Left cardiac atrium (tissue), 4 donors: ENCODE data around the gene ADAMTS16. TPM values are rescaled to one million over a fixed set of nuclear protein-coding genes. Genes with fewer than 3 reads are reported as not detected.

ENCODE experiments used
- ATAC-seq, 2 donors: fragments of 200-7000 bp; cut with Tn5 transposase; one replicate each; pipeline ENCODE4 v1.9.1; 2020; ENCODE audit warnings: mild to moderate bottlenecking in 2 of 2, moderate library complexity in 2 of 2
- DNase-seq: peaks from one replicate; pipeline ENCODE4 v3.0.0-alpha.2; 2020
- intact Hi-C, 2 donors: fragments of 100-400 bp; cut with DNase I; formaldehyde crosslinking; loops; one replicate each; pipeline versions ENCODE4 v1.14.1 to v1.15.1; 2022 to 2023
- total RNA-seq, 2 donors: library from RNA; stranded (reverse); fragmentation: NEBNext Ultra II Directional; extraction: Animal tissue kit (Norgen Biotek cat#: 25700); gene quantifications; one replicate each; pipeline ENCODE4 v1.2.1, GENCODE V29; 2021
- donor health status: DM: no; HTN: yes; CAD: no.
- donor health status: DM: no; HTN: yes; CAD: no; lungs with severe emphysema.
- donor health status: DM: yes; HTN: yes; CAD: no.
- donor health status: Dilated cardiomyopathy.

The ADAMTS16 gene
- total RNA-seq, 2 donors from 2014 or later = 0.27 TPM; not detected in 1

DNA sequence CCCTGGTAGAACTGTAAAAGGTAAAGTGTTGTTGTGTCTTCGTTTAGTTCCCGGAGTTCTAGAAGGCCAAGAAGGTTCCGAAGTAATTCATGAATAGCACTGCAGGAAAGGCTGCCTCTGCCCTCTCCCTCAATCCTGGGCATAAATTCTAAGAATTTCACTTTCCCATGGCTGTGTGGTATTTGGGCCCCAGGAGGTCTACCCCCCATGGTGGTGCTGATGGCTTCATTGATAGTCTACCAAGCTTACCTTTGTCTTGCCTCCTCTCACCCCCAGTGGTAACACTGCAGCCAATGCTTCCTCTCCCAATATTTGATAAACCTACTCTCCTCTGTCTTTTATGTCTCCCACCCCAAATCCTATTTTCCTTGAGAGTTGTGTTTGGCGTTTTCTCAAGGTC, 39.5 kb downstream of the ADAMTS16 start:
- intact Hi-C loops = no loop called here
- DNase-seq = no peak
- ATAC-seq = no peak

- no peak for ATAC-seq
- no peak for DNase-seq
- intact Hi-C loops = no loop called here
Measured at GRCh38 chr5:5181650-5182324, 41.7 kb downstream of the ADAMTS16 start.

- intact Hi-C loops = no loop called here
- ATAC-seq (no peak), DNase-seq (no peak)
Measured at GRCh38 chr5:5182508-5183188, 42.5 kb downstream of the ADAMTS16 start.

- ATAC-seq (no peak), DNase-seq (no peak)
- intact Hi-C loops = no loop called here
Measured at GRCh38 chr5:5183189-5183699, 43.1 kb downstream of the ADAMTS16 start.

- no peak for DNase-seq
- intact Hi-C loops = no loop called here
- ATAC-seq = no peak
Measured at GRCh38 chr5:5183933-5184332, 43.8 kb downstream of the ADAMTS16 start.

DNA sequence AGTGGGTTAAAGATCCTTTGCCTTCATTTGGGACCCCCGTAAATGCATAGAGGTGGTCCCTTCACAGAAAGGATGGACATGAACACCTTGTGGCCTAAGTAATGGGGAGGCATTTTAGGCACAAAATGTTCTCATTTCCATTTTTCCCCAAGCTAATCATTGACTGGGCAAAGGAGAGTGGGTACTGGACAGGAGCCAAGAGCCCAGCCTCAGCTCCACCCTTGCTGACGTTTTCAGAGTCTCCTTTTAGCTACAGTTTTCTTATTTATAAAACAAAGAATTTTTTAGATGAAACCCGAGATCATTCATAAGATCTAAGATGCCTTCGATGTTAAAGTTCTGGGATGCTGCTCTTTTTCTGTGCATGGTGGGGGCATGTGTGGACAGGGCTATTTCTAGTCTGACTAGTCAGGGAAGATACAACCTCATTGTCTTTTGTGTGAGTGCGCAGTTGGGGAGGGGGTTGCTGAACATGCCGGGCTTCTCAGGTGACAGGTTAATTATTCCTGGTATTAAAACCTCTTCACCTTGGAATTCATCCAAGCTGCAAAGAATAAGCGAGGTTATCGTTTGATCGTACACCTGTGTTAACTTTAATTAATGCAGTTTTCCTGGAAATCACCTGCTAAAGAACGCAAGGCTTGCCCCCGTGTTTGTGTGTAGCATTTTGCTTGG, 48.4 kb downstream of the ADAMTS16 start:
- intact Hi-C loops = no loop called here
- DNase-seq (no peak), ATAC-seq (no peak)

DNA sequence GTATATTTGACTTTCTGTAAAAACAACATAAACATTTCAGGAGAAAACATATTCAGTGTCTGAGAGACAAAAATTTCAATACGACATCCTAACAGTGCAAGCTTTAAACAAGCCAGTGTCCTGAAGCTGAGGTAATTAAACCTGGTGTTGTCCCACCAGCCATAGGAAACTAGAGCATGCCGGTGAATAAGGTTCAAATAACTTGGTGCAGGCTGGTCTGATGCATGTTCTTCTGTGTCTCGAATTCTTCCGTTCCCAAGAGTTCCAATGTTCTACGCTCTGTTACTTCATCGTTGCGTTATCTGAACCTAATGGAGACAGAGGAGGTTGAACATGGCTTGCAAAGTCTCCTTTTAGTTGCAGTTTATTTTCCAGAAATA, 48.9 kb downstream of the ADAMTS16 start:
- intact Hi-C loops = no loop called here
- DNase-seq = no peak
- no peak for ATAC-seq

GRCh38 chr5:5191906-5192305, 51.8 kb downstream of the ADAMTS16 start:
- ATAC-seq = no peak
- DNase-seq = no peak
- intact Hi-C loops = no loop called here

DNA sequence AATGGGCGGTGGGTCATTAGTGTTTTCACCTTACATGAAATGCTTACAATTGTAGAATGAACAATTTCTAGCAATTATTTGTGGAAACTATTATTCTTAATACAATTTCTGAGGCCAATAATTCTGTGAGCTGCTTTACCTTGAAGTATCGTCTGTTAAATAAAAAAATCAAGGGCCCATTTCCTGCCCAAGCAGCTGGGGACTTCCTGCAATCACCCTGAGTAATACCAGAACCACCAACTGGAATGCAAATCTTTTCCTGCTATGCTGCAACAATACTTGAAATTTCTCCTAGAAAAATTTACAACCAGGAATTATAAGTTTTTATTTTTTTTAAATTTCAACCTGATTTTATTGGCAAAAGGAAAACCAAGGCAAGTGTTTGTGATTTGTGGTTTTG, 52.6 kb downstream of the ADAMTS16 start:
- intact Hi-C loops = no loop called here
- no peak for ATAC-seq
- DNase-seq = no peak

DNA sequence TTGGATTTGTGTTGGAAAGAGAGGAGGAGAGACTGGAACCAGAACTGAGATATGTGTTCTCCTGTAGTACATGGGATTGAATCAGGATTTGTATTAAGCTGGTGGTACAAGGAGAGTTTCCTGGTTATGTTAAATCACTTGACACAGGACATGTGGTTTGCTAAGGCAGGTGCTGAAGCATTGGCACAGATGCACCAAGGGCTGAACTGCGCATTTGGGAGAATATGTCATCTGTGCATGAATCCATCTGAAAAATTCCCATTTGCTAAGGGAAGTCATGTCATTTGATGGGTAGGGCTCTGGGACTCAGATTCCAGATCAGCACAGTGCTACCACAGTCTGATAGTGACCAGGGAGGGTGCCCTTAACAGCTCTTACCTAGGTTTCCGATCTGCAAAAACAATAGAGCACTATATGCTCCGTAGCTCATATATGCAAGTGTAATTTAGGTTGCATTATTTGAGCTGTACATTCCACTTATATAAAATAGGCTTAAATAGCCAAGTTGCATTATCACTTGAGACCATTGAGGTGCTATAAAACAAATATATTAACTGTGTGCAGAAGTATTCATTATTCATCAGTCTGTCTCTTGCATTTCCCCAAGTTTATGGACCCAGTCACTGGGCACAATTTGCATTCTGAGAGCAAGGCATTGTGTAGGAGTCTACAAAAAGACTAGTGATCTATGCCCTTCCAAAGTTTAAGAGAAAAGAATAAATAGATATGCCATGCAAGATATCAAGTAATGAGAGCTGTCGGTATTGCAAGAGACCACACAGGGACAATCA, 55.2 kb downstream of the ADAMTS16 start:
- intact Hi-C loops = no loop called here
- no peak for DNase-seq
- no peak for ATAC-seq

GRCh38 chr5:5198135-5198534, 58.0 kb downstream of the ADAMTS16 start:
- ATAC-seq (no peak), DNase-seq (no peak)
- intact Hi-C loops = no loop called here

- intact Hi-C loops = no loop called here
- ATAC-seq (no peak), DNase-seq (no peak)
Measured at GRCh38 chr5:5198815-5199214, 58.7 kb downstream of the ADAMTS16 start.

- DNase-seq = no peak
- intact Hi-C loops = no loop called here
- no peak for ATAC-seq
Measured at GRCh38 chr5:5199495-5199894, 59.4 kb downstream of the ADAMTS16 start.

- no peak for ATAC-seq
- intact Hi-C loops = no loop called here
- no peak for DNase-seq
Measured at GRCh38 chr5:5200133-5200532, 60.0 kb downstream of the ADAMTS16 start.

DNA sequence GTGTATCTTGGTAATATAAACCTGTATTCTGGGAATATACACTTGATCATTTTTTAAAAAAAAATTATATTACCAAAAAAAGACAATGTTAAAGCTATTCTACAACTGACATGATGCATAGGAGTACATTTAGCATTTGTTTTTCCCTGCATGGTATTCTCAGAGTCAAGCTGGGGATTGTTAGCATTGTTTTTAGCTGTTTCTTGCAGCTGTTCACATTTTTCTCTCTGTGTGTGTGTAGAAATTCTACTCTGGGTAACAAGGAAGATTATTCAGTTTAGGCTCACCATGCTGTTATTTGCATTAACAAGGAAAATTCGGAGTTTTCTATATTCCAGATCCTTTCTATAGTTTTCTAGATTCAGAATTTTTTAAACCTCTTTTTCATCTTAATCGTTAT, 62.2 kb downstream of the ADAMTS16 start:
- ATAC-seq (no peak), DNase-seq (no peak)
- intact Hi-C loops = no loop called here

DNA sequence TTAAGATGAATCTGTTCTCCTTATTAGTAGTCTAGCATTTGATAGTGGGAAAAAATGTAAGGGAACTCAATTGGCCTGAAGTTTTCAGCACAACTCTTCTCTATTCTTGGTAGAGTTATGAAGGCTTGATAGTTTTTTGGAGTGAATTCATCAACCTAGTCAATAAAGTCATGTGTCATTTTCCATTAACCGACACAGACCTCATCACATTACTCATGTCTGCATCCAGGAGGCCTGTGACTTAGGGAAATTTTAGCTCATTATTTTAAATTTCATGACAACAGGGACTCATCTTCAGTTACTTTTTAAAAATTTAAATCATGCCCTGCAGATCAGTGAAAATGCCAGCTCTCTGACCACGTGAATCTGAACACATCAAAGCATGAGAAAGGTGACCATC, 63.3 kb downstream of the ADAMTS16 start:
- ATAC-seq = no peak

GRCh38 chr5:5207828-5208227, 67.7 kb downstream of the ADAMTS16 start:
- intact Hi-C loops = no loop called here
- ATAC-seq (no peak), DNase-seq (no peak)

More for the DNA sequence above, 63.3 kb downstream of the ADAMTS16 start:
- DNase-seq = no peak
- intact Hi-C loops = no loop called here

DNA sequence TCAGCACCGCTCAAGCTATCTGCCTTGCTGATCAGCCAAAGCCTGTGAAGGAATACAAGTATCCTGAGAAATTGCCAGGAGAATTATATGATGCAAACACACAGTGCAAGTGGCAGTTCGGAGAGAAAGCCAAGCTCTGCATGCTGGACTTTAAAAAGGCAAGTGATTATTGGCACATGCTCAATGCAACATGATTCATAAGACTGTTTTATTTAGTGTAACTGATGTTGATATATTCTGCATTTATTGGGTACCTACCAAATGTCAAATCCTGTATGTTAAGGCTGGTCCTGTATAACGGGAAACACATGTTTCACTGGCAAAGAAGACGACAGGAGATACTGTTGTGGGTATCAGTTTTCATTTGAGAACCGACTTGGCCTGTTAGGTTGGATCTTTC, 69.0 kb downstream of the ADAMTS16 start:
- DNase-seq = no peak
- intact Hi-C loops = no loop called here
- ATAC-seq = no peak

GRCh38 chr5:5209510-5210286, 69.6 kb downstream of the ADAMTS16 start:
- ATAC-seq (no peak), DNase-seq (no peak)
- intact Hi-C loops = no loop called here
